DMS53 (cell line): ENCODE results near the gene BAG5.

Experiments
- DNase-seq: peaks from one replicate; lab custom pipeline; 2025; lab: John Stamatoyannopoulos, UW

BAG5 gene

DNA sequence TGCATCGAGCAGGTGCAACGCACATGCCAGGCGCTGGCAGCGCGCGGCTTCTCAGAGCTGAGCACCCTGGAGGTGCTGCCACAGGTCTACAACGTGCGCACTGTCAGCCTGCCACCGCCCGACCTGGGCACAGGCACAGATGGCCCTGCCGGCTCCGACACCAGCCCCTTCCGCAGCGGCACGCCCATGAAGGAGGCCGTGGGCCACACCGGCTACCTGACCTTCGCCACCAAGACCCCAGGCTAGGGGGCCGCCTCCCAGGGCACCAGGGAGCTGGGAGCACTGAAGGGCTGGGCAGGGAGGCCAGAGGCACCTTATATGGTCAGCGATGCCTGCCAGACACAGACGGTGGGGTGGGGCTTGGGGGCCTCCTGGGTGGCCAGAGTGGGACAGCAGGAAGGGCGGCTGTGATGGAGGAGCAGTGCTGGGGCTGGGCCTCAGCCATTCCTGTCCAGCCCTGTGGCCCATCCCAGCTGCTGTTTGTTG lies 27.8 kb downstream of the BAG5 start:
- DNase-seq: no peak

DNA sequence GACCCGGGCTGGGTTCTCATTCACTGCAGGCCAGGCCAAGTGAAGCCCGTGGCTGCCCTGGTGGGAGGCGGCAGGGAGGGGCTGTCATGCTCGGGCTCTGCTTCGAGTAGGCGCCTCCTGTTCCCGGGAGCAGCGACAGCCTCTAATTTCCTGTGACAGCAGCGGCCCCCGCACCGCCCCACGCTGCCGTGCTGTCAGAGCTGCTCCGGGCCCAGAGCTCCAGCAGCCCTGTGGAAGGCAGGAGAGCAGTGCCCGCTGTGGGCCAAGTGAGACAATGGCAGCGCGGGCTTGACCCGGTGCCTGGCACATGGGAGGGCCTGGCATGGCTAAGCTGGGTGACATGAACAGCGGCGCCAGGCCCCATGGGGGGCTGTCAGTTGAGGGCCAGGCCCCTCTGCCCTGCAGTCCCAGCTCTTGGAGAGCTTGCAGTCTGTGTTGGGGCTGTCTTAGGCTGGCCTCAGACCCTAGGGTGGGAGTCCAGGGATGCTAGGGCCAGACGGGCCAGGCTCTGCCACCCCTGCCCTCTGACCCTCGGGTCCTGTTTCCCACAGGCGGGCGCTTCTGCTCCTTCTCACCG lies 28.4 kb downstream of the BAG5 start:
- DNase-seq: no peak

DNA sequence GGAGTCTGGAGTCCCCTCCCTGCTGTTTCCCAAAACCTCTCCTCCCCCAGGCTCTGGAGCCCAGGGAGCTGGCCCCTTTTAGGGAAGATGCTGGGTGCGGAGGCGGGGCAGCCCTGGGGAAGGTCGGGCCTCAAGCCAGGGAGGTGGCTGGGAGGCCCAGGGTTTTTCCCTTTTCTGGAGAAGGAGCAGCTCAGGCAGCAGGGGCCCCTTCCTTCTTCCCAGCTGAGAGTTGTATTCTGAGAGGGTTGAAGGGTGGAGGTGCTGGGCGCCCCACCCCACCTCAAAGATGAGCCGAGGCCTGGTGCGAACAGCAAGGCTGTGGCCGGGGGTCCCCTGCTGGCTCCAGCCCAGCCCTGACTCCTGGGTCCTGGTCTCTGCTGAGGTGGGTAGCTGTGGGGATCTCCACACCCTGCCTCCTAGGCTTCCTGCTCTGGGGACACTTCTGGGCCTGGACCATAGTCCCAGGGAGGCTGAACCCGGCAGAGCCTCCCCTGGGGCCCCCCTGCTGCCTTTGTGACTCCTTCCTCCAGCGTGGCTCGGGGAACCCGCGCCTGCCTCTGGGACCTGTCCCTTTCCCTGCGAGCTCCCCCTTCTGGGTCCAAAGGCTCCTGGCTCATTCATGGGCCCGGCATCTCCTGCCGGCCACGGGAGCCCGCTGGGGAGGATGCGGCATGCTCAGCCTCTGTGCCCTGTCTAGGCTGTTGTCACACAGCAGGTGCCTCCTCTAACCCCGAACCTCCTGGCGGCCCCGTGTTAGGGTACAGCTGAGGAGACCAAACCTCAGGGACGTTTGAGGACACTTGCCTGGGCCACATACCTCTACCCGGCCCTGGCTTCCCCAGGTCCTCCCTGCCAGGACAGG lies 29.1 kb downstream of the BAG5 start:
- no peak for DNase-seq

DNA sequence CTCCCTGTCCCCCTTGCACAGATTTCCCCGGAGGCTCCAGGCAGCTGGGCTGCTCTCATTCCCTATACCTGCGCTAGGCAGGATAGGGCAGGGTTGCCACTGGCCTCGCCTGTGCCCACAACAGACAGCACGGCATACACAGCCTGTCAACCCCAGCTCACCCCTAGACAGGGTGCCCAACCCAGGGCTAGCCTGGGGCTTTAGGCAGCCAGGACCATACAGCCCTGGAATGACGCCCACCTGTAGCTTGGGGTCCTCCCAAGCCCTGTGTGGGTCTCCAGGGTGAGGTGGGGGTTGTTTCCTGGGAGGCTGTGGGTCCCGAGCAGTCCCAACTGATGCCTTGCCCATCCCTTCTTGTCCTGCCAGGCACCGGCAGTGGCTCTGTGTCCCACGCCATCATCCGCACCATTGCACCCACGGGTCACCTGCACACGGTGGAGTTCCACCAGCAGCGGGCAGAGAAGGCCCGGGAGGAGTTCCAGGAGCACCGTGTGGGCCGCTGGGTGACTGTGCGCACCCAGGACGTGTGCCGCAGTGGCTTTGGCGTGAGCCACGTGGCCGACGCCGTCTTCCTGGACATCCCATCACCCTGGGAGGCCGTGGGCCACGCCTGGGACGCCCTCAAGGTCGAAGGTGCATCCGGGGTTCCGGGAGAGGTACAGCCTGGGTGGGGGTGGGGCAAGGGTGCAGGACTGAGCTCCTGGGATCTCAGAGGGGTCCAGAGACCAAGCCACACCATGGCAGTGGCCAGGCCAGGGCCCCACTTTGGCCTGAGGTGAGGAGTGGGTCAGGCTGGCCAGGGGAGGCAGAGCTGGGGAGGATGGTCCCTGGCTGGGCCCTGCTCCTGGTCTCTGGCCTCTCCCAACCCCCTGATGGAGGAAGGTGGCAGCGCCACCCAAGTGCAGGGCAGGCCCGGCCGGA lies 30.0 kb downstream of the BAG5 start:
- DNase-seq: no peak

DNA sequence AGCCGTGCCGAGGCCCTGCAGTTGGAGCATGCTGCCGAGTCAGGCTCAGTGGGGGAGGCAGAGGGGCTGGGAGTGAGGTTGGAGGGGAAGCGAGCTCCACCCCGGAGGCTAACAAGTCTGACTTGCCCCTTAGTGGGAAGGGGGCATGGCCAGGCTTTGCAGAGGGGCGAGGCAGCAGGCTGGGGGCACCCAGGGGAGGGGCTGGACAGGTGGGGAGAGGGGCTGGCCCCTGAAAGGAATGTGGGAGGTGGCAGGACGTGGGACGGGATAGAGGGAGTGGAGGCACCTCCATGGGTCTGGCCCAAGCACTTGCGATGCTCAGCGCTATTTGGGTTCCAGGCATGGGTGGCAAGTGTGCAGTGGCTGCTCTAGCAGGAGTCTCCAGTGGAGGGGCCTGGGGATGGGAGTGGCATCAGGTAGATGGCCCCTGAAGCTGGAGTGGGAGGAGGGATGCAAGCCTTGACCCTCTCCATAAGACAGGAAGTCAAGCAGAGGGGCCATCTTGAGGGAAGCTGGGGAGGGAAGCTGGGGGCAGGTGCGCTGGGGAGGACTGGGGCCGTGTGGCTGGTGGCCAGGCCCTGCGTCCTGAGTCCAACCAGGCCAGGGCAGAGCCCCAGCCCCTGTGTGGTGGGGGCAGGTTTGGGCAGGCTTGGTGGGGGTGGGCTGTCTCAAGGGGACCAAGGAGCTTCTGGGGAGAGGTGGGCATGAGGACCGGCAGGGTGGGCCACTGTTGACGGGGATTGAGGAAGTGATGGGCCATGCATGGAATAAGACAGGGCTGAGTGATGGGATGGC lies 30.8 kb downstream of the BAG5 start:
- no peak for DNase-seq

DNA sequence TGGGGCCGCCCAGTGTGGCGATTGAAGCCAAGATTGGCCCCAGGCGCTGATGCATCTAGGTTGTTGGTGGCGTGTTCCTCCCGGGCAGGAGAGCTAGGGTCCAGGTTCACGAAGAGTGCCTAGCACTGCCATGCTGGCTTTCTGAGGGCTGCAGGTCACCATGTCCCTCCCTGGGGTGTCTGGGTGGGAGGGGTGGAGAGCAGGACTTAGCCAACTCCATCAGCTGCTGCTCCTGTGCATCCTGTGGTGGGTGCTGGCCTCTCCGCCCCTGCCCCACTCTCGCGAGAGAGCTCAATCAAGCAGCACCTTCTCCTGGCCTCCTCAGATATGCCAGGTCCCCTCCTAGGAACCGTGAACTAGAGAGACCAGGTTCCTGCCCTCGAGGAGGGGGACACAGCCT lies 31.6 kb downstream of the BAG5 start:
- no peak for DNase-seq

DNA sequence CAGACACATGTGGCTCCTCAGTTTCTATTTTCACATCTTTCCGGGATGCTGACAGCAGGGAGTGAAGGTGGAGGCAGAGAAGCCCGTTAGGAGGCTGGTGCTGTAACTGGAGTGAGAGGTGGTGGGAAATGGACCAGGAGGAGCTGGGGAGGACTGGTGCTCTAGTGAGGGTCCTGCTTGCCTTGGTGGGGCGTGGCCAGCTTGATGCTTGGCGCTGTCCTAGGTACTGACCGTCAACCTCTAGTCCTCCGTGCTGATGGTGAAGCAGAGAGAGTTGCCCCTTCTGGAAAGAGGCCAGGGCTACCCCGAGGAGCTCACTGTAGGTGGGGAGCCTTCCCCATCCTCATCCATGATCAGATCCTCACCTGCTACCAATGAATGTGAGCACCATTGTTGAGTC lies 32.1 kb downstream of the BAG5 start:
- no peak for DNase-seq

DNA sequence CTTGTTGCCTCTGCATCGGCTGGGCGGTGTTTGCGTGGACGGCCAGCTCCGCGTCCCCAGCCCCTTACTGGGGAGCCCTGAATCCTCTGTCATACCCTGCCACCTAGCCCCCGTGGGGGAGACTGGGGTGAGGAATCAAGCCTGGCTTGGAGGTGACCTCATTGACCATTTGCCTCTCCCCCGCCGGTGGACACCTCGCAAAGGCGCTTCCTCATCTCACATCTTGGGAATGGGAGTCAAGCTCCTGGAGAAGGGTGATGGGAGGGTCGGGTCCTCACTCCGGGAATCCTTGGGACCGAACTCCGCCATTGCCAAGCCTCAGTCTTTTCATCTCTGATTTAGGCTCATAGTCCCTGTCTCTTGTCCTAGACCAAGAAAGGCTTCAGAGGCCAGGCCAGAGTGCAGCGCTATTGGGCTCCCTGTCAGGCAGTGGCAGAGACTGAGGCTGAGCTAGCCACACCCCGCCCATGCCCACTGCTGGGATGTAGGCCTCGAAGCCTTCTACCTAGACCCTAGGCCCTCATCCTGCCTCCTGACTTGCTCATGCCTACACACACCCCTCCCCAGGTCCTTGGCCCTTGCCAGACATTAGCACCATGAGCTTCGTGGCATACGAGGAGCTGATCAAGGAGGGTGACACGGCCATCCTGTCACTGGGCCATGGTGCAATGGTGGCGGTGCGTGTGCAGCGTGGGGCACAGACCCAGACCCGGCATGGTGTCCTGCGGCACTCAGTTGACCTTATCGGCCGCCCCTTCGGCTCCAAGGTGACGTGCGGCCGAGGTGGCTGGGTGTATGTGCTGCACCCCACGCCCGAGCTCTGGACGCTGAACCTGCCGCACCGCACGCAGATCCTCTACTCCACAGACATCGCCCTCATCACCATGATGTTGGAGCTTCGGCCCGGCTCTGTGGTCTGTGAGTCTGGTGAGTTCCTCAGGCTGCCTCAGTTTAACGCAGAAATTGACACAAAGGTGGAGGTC lies 32.8 kb downstream of the BAG5 start:
- DNase-seq: peak; percentile 42

DNA sequence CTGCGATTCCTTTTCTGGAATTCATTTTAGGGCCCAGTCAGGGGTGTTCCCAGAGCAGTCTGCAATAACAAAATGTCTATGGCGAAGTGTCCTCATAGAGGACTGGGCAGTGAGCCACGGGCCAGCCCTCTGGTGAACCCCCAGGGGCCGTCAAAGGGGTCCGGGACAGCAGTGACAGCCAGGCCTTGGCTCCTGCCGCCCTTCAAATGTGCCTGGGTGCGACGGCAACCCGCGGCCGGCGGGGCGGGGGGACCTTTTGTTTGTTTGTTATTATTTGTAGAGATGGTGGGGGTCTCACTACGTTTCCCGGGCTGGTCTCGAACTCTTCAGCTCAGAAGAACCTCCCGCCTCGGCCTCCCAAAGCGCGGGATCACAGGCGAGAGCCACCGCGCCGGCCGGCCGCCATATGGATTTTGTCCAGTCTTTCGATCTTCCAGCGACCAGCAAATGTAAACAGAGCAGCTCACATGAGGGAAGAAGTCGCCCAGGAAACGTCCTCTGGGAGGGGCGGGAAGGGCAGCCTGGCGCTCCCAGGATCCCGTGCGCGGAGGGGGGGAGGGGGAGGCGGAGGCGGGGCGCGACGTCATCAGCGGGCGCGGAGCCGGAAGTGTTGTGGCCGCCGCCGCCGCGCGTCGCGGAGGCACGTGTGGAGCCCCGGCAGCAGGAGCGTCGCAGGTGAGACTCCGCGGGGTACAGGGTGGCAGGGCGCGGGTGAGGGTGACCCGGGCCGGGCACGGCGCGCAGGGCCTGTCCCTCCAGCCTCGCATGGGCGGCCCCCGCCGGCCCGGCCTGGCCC lies 33.7 kb downstream of the BAG5 start, which contains the start of gene TRMT61A:
TRMT61A (plus strand) TSS at position 610 of the 796 bp plus-strand sequence. CDS start 783 bp downstream, outside the sequence.
- DNase-seq: peak; percentile 96

DNA sequence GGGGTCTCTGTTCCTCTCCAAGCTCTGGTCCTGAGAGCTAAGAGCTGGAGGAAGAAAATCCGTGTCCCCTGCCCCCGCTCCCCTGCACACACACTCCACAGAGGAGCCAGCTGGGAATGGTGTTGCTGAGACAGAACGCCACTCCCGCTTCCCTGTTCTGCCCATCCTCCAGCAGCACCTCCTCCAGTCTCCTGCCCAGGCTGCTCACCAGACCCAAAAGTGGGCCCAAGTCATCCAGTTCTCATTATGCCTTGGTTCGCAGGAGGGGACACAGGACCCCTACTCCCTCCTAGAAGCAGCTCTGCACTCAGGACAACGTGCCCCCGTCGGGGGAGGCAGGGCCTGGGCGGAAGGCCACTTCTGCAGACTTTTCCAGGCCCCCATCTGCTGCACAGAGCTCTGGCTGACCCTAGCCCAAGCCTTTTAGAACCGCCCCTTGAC lies 34.3 kb downstream of the BAG5 start:
- peak; percentile 65 for DNase-seq

DNA sequence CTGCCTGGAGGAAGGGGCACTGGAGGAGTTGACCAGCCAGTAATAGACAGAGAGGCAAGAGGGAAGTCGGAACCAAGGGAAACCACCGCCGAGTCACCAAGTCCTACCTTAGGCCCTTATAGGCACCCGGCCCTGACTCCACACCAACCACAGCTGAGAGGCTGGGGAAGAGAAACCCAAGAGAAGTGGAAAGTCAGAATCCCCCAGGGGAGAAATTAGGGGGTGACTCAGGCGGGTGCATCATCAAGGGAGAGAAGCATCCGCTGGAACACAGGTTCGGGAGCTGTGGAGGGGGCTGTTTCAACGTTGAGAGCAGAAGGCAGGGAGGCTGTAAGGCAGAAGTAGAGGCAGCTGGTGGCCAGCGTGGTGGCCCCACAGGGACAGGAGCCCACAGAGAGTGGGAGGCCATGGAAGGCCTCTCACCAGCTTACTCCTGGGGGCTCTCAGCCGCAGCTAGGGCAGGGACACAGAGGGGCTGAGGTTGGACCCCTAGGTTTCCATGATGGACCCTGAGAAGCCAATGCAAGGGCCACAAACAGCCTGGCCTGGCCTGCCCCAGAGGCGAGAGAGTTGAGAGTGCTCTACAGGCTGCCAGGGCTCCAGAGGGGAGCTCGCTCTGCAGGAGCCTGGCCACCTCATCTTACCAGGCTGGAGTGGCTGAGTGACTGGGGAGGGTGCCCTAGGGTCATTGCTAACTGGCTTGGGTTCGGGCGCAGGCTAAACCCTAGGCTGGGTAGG lies 34.9 kb downstream of the BAG5 start:
- peak; percentile 65 for DNase-seq

DNA sequence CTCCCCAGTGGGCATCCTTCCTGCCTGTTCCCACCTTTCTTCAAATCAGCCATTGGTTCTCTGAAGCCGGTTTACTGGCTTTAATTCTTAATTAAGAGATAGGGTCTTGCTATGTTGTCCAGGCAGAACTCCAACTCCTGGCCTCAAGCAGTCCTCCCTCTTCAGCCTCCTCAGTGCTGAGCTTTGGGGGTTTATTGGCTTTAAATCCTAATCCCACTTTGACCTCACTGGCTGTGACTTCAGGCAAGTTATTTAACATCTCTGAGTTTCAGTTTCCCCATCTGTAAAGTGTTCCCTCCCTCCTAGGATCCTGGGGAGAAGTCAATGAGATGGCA lies 35.6 kb downstream of the BAG5 start:
- no peak for DNase-seq

DNA sequence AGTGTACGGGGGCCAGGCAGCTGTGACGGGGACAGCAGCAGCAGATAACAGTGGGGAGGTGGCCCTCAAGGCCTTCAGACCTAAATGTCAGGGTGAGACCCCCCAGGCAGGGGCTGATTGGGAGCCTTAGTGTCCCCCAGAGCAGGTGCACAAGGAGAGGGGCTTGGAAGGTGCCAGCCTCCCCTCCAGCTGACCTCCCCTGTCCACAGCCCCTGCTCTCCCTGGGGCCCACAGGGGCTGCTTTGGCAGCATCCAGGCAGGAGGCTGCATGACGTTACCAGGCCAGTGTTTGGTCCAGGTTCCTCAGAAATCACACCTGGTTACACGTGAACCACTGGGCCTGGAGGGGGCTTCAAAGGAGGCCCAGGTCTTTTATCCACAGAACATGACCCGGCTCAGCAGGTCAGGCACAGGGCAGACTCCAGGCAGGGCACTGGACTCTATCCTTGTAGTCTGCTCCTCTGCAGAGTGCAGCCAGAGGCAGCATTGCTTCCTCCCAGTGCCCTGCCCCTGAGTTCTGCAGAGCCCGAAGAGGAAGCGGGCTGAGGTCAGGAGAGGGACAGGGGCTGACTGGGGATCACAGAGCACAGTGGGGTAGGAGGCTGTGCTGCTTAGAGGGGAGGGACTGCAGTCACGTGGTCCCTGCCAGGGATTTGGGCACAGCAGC lies 36.1 kb downstream of the BAG5 start:
- no peak for DNase-seq

DNA sequence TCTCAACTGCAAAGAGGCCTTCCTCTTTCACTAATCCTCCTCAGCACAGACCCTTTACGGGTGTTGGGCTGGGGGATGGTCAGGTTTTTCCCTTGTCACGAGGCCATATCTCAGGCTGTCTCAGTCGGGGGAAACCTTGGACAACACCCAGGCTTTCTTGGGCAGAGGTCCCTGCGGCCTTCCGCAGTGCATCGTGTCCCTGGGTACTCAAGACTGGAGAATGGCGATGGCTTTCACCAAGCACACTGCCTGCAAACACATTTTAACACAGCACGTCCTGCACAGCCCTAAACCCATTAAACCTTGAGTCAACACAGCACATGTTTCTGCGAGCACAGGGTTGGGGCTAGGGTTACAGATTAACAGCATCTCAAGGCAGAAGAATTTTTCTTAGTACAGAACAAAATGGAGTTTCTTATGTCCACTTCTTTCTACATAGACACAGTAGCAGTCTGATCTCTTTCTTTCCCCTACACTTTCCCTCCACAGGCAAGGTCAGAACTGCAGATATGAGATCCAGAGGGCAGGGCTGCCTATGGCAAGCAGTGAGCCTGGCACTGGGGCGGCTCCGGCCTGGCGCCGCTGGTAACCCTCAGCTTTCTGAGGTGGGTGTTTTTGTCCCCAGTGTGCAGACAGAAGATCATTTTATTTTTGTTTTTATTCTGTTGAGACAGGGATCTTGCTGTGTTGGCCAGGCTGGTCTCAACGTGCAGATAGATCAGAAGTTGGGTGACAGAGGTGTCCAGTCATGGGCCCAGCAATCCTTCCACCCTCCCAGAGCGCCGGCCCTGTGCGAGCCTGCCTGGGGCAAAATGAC lies 36.8 kb downstream of the BAG5 start:
- peak; percentile 38 for DNase-seq

DNA sequence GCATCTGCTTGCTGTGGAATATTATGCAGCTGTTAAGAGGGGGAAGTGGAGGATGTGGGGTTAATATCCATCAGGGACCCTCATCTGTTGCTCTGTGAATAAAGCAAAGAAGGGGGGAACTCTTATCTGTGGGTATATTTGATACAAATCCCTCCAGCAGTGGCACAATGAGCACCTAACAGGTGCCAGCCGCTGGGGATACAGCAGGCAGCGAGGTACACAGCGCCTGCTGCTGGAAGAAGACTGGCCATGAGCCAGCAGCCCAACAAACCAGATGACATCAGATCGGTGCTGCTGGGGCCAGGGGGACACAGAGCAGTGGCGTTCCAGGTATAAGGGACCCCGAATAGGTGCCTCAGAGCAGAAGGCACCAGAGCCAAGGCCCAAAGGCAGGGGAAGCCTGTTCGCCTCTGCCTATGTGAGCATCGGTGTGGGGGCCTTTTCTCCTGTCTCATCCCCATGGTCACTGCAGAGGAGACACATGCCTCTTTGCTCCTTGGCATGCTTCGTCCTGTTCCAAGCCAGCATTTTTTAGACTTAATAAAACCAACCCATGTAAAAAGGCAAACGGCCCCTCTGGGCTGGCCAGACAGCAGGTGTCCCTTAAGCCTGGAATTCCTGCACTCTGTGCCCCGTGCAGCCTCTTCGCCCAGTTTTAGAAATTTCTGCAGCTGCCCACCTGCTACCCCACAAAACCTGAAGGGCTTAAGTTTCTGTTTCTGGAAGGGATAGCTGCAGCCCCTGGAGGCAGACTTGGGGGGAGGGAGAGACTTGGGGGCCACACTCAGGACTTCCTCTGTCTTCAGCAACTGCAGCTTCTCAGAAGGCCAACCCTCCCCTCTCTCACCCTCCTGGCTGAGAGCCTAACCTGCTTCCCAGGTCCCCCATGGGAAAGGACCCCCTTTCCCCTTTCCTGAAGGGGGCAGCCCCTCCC lies 38.2 kb downstream of the BAG5 start:
- DNase-seq: no peak

DNA sequence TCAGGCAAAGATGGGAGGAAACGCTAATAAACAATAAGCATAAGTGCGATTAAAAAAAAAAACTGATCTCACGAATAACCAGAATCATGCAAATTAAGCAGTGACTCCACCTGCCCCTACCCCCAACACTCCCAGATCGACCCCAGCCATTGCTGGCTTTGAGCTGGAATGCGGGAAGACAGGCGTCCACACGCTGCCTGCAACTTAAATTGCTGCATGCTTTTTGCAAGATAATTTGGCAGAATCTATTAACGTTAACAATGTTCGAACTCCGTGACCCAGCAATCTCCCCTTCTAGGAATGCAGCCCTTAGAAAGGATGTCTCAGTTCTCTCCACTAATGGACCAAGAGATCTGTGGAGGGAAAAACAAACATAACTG lies 38.9 kb downstream of the BAG5 start:
- DNase-seq: no peak
